Thyroid gland (tissue), 4 donors: ENCODE results near the gene HAGHL.

Experiments
- POLR2A ChIP-seq, 2 donors: fragments of 450-650 bp; IDR thresholded peaks; one replicate each; pipeline ENCODE4 v1.6.1; 2017; ENCODE audit warnings: antibody characterized with exemption in 2 of 2, mild to moderate bottlenecking in 2 of 2, moderate library complexity in 1 of 2
- TF ChIP-seq, protein P1 (sequence below), 6 experiments: fragments of 200-600 bp in 3 of 6; fragments of 450-650 bp in 3 of 6; sonication (generic) in 3 of 6; IDR thresholded peaks; one replicate each; pipeline ENCODE4 v1.5.1; 2016 to 2019; ENCODE audit warnings: antibody characterized with exemption in 6 of 6, mild to moderate bottlenecking in 2 of 6, inconsistent platforms in 1 of 6, moderate library complexity in 1 of 6

- TF ChIP-seq, protein P1, sequence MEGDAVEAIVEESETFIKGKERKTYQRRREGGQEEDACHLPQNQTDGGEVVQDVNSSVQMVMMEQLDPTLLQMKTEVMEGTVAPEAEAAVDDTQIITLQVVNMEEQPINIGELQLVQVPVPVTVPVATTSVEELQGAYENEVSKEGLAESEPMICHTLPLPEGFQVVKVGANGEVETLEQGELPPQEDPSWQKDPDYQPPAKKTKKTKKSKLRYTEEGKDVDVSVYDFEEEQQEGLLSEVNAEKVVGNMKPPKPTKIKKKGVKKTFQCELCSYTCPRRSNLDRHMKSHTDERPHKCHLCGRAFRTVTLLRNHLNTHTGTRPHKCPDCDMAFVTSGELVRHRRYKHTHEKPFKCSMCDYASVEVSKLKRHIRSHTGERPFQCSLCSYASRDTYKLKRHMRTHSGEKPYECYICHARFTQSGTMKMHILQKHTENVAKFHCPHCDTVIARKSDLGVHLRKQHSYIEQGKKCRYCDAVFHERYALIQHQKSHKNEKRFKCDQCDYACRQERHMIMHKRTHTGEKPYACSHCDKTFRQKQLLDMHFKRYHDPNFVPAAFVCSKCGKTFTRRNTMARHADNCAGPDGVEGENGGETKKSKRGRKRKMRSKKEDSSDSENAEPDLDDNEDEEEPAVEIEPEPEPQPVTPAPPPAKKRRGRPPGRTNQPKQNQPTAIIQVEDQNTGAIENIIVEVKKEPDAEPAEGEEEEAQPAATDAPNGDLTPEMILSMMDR (IDR thresholded peaks at IDR 0.05): no peak
- TF ChIP-seq POLR2A (IDR thresholded peaks at IDR 0.05): no peak
Measured at GRCh38 chr16:683396-684070, 43.4 kb upstream of the HAGHL start.
